Memory B cell (primary cell): Measurements from ENCODE around the gene CSNK1E.
"Not testable (repeated sequence)": the region's sequence is repeated elsewhere in the genome, so short reads cannot be mapped to it uniquely, and the experiment has no call there.

ENCODE experiments used
- ATAC-seq: fragments of 150-1000 bp; cut with Tn5 transposase; 2 replicates; pipeline ENCODE4 v1.10.0; 2021; ENCODE audit warnings: low read depth, mild to moderate bottlenecking, moderate library complexity
- DNase-seq, 2 donors: peaks; one replicate each; pipeline ENCODE4 v3.0.0; 2022; ENCODE audit warnings: low spot score in 2 of 2
- H3K27ac Mint-ChIP-seq: one replicate; pipeline ENCODE4 v1.8.0; 2022; ENCODE audit warnings: mild to moderate bottlenecking, moderate library complexity, mixed read lengths
- H3K27me3 Mint-ChIP-seq: one replicate; pipeline ENCODE4 v1.8.0; 2022; ENCODE audit warnings: mixed read lengths
- H3K36me3 Mint-ChIP-seq: one replicate; pipeline ENCODE4 v1.8.0; 2022; ENCODE audit warnings: mild to moderate bottlenecking, mixed read lengths
- H3K4me1 Mint-ChIP-seq: one replicate; pipeline ENCODE4 v1.8.0; 2022; ENCODE audit warnings: mixed read lengths
- H3K4me3 Mint-ChIP-seq: one replicate; pipeline ENCODE4 v1.8.0; 2022; ENCODE audit warnings: mild to moderate bottlenecking, moderate library complexity, mixed read lengths
- H3K9me3 Mint-ChIP-seq: one replicate; pipeline ENCODE4 v1.8.0; 2022; ENCODE audit warnings: mixed read lengths

Gene CSNK1E

DNA sequence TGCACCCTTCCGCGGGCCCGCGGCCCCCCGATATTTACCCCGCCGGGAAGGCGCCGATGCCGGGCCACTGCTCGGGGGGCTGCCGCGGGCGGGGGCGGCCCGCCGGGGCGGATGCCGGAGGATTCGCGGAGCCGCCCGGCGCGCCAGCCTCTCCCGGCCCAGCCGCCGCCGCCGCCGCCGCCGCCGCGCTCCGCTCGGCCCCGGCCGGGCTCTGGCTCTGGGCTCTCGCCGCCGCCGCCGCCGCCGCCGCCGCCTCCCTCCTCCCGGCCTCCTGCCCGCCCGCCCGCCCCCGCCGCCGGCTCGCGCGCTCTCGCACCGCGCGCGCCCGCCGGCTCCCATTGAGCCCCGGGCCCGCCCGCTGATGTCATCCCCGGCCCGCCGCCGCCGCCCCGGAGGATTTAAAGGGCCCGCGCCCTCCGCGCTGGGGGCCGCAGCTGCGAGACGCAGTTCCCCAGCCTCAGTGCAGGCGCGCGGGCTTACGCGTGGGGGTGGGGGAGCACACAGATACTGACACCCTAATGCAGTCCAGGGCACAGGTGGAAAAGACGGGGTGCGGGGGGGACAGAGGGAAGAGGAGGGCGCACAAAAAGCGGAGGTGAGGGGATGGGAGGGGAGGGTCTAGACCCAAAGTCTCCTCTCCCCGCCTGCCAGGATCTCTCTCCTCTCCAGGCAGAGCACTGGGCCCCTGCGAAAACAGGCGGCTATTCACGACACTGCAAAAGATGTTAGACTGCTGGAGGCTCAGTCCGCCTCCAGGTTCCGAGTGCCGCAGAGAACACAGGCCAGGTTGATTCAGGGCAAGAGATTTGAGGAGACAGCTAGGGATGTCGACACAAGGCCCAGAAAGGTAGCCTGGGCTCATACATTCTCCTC lies at the start of gene CSNK1E:
CSNK1E (minus strand) TSS at position 312 of the 873 bp plus-strand sequence. CDS start 3,276 bp downstream, outside the sequence.
- Mint-ChIP-seq H3K9me3 (no peaks in the 10 kb centered on the region), H3K36me3 (no peaks in the 10 kb centered on the region), H3K27ac (peak within 1 kb of the TSS; percentile 95), H3K4me3 (peak within 1 kb of the TSS; percentile 86), H3K4me1 (peaks cover 37% of the 10 kb centered on the region), H3K27me3 (no peaks in the 10 kb centered on the region)
- ATAC-seq, result peak; percentile 64
- peak; percentile 62 to 69 for DNase-seq

DNA sequence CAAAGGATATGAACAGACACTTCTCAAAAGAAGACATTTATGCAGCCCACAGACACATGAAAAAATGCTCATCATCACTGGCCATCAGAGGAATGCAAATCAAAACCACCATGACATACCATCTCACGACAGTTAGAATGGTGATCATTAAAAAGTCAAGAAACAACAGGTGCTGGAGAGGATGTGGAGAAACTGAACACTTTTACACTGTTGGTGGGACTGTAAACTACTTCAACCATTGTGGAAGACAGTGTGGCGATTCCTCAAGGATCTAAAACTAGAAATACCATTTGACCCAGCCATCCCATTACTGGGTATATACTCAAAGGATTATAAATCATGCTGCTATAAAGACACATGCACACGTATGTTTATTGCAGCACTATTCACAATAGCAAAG lies 48.6 kb upstream of the CSNK1E start:
- H3K27me3 Mint-ChIP-seq, result not testable (repeated sequence)

DNA sequence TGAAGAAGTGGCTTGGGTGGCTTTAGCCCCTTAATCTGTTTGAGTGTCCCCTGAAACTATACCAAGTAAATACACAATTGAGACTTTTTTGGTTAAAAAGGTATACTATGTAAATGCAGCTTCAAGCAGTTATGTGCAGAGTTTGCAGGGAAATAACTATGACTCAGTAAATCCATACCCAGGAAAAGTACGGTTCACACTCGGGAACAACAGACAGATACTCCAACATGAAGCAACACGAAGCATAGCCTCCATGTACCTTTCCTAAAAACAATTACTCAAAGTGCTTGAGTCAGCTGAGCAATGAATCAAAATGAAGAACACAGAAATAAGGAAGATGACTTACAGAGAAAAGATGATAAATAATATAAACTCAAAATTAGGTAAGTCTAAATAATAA lies 47.9 kb upstream of the CSNK1E start:
- peaks cover 12% of the 10 kb centered on the region for H3K36me3 Mint-ChIP-seq
- not testable (repeated sequence) for H3K27ac Mint-ChIP-seq, H3K4me3 Mint-ChIP-seq, H3K9me3 Mint-ChIP-seq, H3K27me3 Mint-ChIP-seq, ATAC-seq, DNase-seq
- H3K4me1 Mint-ChIP-seq, result peaks cover 12% of the 10 kb centered on the region

More for the DNA sequence above, 48.6 kb upstream of the CSNK1E start:
- not testable (repeated sequence) for H3K4me3 Mint-ChIP-seq, H3K9me3 Mint-ChIP-seq, DNase-seq, ATAC-seq, H3K27ac Mint-ChIP-seq
- peaks cover 12% of the 10 kb centered on the region for H3K36me3 Mint-ChIP-seq
- H3K4me1 Mint-ChIP-seq, result peaks cover 12% of the 10 kb centered on the region

DNA sequence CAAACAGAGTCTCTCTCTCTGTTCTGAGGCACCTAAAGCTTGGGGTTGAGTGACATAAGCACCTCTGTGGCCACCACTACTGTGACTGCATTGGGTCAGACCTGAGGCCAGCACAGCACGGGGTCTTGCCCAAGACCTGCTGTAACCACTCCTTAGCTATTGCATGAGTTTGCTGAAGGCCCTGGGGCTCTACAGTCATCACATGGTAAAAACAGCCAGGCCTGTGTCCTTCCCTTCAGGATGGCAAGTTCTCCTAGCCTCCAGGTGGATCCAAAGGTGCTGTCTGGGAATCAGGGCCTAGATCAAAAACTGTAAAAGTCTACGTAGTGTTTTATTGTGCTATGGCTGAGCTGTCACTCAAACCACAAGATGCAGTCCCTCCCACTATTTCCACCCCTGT lies 43.3 kb upstream of the CSNK1E start:
- H3K4me3 Mint-ChIP-seq, H3K4me1 Mint-ChIP-seq, DNase-seq, H3K9me3 Mint-ChIP-seq, H3K27ac Mint-ChIP-seq, H3K27me3 Mint-ChIP-seq, ATAC-seq: not testable (repeated sequence)
- peaks cover 12% of the 10 kb centered on the region for H3K36me3 Mint-ChIP-seq

DNA sequence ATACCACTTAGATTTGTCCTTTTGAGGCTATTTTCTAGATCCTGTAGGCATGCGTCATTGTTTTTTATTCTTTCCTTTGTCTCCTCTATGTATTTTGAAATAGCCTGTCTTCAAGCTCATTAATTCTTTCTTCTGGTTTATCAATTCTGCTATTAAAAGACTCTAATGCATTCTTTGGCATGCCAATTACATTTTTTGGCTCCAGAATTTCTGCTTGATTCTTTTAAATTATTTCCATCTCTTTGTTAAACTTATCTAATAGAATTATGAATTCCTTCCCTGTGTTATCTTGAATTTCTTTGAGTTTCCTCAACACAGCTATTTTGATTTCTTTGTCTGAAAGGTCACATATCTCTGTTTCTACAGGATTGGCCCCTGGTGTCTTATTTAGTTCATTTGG lies 42.6 kb upstream of the CSNK1E start:
- not testable (repeated sequence) for DNase-seq, H3K4me3 Mint-ChIP-seq, H3K36me3 Mint-ChIP-seq, H3K27me3 Mint-ChIP-seq, H3K4me1 Mint-ChIP-seq, H3K9me3 Mint-ChIP-seq, ATAC-seq
- peak overlapping the region; percentile 41 for H3K27ac Mint-ChIP-seq

DNA sequence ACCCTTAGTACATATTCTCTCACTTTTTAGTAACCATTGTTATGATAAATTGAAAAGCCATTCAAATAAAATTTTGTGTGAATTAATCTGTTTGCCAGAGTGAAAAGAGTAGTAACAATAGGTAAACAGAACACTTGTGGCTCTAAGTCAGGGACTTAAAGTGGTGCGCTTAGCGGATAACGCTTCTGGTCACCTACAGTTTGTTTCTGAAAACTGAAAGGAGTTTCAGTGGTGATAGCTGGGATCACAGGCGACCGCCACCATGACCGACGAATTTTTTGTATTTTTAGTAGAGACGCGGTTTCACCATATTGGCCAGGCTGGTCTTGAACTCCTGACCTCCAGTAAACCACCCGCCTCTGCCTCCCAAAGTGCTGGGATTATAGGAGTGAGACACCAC lies 40.7 kb upstream of the CSNK1E start:
- H3K4me1 Mint-ChIP-seq, ATAC-seq, H3K4me3 Mint-ChIP-seq, H3K36me3 Mint-ChIP-seq, H3K9me3 Mint-ChIP-seq, H3K27me3 Mint-ChIP-seq: not testable (repeated sequence)
- H3K27ac Mint-ChIP-seq, result peak overlapping the region; percentile 60
- DNase-seq, result peak in 1 of 2 donors; percentile 4

DNA sequence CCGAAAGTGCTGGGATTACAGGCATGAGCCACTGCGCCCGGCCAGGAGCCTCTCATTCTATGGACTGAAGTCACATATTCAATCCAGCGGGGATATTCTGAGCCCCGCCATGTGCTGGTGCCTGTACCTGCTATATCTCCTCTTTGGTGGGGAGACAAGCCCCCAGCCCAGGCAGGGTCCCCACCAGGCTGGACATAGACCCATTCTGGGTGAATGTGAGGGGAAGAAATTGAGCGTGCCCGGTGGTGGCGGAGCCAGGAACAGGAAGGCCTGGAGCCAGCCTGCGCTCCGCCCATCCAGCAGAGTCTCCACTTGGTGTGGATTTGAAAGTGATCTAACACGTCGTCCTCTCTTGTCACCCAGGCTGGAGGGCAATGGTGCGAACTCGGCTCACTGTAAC lies 38.0 kb upstream of the CSNK1E start:
- H3K27me3 Mint-ChIP-seq, result no peaks in the 10 kb centered on the region
- ATAC-seq, result no peak
- H3K27ac Mint-ChIP-seq, result no peak overlapping the region
- no peaks in the 10 kb centered on the region for H3K9me3 Mint-ChIP-seq
- peaks cover 3% of the 10 kb centered on the region for H3K4me1 Mint-ChIP-seq
- H3K4me3 Mint-ChIP-seq, result no peak overlapping the region
- H3K36me3 Mint-ChIP-seq, result peaks cover 4% of the 10 kb centered on the region
- DNase-seq, result peak in 1 of 2 donors; percentile 9

DNA sequence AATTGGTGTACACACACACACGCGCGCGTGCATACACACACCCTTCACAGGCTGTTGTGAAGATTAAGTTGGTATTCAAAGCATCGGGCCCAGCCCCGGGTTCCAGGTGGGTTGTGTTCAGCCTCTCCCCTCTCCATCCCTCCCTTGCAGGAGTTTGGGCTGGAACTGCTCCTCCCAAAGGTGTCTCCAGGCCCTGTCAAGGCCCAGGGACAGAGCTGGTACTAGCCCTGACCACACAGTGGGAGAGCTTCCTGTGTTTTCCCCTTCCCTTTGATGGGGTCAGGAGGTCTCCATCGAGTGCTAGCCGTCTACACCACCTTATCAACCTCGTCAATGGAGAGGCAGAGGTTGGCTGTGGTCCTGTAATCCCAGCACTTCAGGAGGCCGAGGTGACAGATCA lies 36.5 kb upstream of the CSNK1E start:
- Mint-ChIP-seq H3K9me3 (no peaks in the 10 kb centered on the region), H3K27me3 (no peaks in the 10 kb centered on the region), H3K36me3 (peaks cover 1% of the 10 kb centered on the region), H3K4me1 (peaks cover 9% of the 10 kb centered on the region), H3K27ac (no peak overlapping the region), H3K4me3 (no peak overlapping the region)
- DNase-seq (no peak), ATAC-seq (no peak)

DNA sequence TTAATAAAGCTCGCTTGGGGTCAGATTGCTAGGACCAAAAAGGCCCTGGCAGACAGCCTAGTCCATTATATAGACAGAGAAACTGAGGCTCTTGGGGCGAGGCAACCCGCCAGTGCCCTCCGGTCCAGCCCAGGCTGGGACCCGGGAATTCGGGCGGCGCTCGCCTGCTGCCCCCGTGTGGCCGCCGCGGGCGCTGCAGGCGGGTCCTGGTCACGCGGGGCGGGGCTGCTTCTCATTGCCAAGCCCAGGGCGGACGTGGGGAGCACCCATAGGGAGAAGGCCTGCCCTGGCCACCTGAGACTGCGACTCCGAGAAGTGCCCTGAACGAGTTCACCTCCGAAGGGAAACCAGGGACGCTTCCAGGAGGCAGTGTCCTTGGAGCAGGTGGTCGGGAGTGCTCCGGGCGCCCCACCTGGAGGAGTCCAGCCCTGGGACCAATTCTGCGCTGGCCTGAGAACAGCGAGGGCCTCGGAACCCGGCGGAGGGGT lies 36.0 kb upstream of the CSNK1E start:
- peak; percentile 81 for ATAC-seq
- Mint-ChIP-seq H3K4me1 (peaks cover 13% of the 10 kb centered on the region), H3K27ac (no peak overlapping the region), H3K4me3 (no peak overlapping the region), H3K36me3 (no peaks in the 10 kb centered on the region), H3K27me3 (no peaks in the 10 kb centered on the region), H3K9me3 (no peaks in the 10 kb centered on the region)
- DNase-seq, result peak; percentile 80 to 90

DNA sequence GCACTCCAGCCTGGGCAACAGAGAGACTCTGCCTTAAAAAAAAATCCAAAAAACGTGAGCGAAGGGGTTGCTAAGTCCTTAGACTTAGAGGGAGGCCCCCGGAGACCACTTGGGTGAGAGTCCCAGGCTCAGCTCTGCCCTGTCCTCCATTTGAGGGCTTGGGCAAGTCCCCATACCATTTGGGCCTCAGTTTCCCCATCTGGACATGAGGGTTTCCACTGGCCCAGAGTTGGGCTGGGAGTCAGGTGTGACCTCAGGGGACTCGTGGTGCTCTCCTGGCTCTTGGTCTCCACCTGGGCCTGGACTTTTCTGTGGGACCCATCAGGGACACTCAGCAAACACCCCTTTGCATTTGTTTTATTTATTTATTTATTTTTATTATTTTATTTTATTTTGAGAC lies 35.2 kb upstream of the CSNK1E start:
- DNase-seq (peak in 1 of 2 donors; percentile 7), ATAC-seq (no peak)
- no peaks in the 10 kb centered on the region for H3K36me3 Mint-ChIP-seq
- H3K9me3 Mint-ChIP-seq, result no peaks in the 10 kb centered on the region
- peaks cover 16% of the 10 kb centered on the region for H3K4me1 Mint-ChIP-seq
- H3K4me3 Mint-ChIP-seq, result no peak overlapping the region
- no peak overlapping the region for H3K27ac Mint-ChIP-seq
- no peaks in the 10 kb centered on the region for H3K27me3 Mint-ChIP-seq

DNA sequence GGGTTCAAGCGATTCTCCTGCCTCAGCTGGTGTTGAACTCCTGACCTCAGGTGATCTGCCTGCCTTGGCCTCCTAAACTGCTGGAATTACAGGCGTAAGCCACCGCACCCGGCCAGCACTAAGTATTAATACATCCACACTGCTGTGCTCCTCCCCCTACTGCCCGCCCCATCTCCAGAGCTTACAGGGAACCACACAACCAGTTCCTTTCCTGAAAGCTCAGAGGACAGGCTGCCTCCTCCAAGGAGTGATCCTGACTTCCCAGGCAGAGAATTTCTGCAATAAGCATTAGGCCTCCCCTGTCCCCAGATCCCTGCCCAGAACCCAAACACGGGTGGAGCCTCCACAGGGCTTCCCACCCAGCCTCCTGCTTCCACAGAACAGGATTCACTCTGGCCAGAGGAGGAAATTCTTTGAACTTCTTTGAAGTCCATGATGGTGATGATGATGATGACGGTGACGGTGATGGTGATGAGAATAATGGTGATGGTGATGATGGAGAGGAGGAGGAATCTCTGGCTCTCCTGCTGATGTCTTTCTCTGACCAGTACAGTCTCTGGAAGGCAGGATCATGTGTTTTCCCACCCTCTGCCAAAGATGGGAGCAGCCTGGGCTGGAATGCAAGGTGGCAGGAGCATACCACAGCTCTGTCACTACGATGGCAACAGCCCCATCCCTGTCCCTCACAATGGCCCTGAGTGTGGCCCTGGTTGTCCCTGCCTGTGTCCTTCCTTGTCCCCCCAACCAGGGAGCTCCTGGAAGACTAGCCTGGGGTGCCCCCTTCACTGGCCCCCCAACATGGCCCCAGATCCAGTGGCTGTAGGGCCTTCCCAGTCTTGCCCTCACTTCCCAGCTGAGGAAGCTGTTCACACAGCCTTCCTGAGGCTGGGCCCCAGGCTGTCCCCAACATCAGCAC lies 33.5 kb upstream of the CSNK1E start:
- Mint-ChIP-seq H3K27me3 (no peaks in the 10 kb centered on the region), H3K36me3 (no peaks in the 10 kb centered on the region), H3K4me1 (peaks cover 23% of the 10 kb centered on the region), H3K9me3 (no peaks in the 10 kb centered on the region), H3K4me3 (no peak overlapping the region), H3K27ac (peak overlapping the region; percentile 58)
- ATAC-seq, result no peak
- peak in 1 of 2 donors; percentile 8 for DNase-seq

DNA sequence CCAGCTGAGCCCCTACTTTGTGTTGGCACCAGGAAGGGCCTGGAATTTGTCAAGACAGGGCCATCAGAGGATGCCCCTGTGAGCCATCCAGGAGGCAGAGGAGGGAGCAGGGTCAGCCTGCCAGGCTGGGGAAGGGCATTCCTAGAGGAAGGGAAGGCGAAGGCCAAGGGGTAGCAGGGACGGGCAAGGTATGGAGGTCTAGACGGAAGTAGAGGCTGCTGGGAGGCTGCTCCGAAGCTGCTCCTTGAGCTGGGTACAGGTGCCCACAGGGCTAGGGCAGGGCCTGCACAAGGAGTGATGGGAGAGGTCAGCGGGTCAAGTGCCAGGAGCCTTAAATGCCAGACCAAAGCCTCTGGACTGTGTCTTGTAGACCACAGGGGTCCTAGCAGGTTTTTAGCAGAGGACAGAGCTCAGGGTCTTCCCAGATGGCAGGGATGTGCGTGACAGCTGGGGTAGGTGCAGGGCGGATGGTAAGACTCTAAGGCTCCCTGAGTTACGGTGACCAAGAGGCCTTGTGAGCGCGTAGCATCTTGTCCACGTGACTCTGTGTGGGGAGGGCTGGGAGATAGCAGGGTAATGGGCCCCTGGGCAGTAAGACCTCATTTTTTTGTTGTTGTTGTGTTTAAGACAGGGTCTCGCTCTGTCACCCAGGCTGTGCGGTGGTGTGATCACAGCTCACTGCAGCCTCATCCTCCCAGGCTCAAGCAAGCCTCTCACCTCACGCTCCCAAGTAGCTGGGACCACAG lies 31.7 kb upstream of the CSNK1E start:
- no peak overlapping the region for H3K4me3 Mint-ChIP-seq
- peak in 1 of 2 donors; percentile 9 for DNase-seq
- no peaks in the 10 kb centered on the region for H3K9me3 Mint-ChIP-seq
- peak; percentile 34 for ATAC-seq
- no peak overlapping the region for H3K27ac Mint-ChIP-seq
- H3K27me3 Mint-ChIP-seq, result no peaks in the 10 kb centered on the region
- peaks cover 23% of the 10 kb centered on the region for H3K4me1 Mint-ChIP-seq
- no peaks in the 10 kb centered on the region for H3K36me3 Mint-ChIP-seq

DNA sequence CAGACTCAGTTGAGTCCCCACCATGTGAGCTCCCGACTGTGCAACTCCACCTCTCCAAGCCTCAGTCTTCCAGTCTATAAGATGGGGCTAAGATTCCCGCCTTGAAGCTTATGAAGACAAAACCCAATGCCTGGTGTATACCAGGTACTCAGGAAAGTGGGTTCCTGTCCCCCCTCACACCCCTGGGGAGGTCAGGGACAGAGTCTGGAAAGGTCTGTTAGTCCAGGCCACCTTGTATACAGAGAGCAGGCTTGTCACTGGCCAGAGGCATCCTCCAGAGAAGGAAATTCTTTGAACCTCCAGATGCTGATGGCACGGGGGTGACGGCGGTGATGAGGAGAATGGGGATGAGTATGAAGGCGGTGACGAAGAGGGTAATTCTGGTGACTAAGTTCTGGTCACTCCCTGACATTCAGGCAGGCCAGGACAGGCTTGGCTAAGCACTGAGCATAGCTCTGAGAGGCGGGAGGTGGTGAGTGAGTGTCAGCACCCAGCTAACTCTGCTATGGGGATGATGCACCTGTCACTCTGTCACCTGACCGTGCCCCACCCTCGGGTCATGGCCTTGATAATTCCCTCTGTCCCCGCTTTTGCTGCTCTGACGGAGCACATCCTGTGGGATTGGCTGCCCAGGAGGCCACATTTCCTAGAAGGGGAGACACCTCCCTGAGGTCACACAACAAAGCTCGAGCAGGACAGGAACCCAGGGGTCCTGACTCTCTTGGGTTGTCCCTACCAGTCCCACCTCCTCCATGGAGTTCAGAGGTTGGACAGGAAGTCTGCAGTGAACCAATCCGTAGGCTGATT lies 30.9 kb upstream of the CSNK1E start:
- Mint-ChIP-seq H3K36me3 (no peaks in the 10 kb centered on the region), H3K9me3 (no peaks in the 10 kb centered on the region), H3K27me3 (no peaks in the 10 kb centered on the region), H3K4me3 (no peak overlapping the region), H3K27ac (peak overlapping the region; percentile 17), H3K4me1 (peaks cover 23% of the 10 kb centered on the region)
- ATAC-seq (peak; percentile 34), DNase-seq (peak in 1 of 2 donors; percentile 8)
